HCT116 (cell line): ENCODE data around the gene HEMK1. TPM values are rescaled to one million over a fixed set of nuclear protein-coding genes. Genes with fewer than 3 reads are reported as not detected.

Experiments
- ATAC-seq: fragments of 200-7000 bp; cut with Tn5 transposase; 2 replicates; pipeline ENCODE4 v1.9.1; 2020; ENCODE audit warnings: mild to moderate bottlenecking, moderate library complexity
- BruUV-seq: library from RNA; stranded (reverse); fragments of 400-500 nt; replicated peaks from 2 replicates; lab custom pipeline; 2021; lab: Mats Ljungman, UMichigan
- CTCF ChIA-PET: fragments of 300-600 bp; sonication (Branson Sonifier 250); formaldehyde crosslinking; loops from one replicate; lab custom pipeline; 2021; ENCODE audit warnings: antibody characterized with exemption; lab: Charles Lee
- POLR2A ChIA-PET: fragments of 300-600, 350-600 bp; sonication (Branson Sonifier 250); formaldehyde crosslinking; loops from one replicate; lab custom pipeline; 2021; ENCODE audit warnings: antibody characterized with exemption; lab: Charles Lee
- RAD21 ChIA-PET, 2 experiments: fragments of 300-600 bp; sonication (Branson Sonifier 250); formaldehyde crosslinking; loops; one replicate each; lab custom pipeline; 2023; ENCODE audit warnings: low total read pairs in 2 of 2; ENCODE audit not compliant: uncharacterized antibody in 2 of 2, unreplicated experiment in 2 of 2, low non-redundant PET in 1 of 2; lab: Charles Lee
- DNase-seq: peaks from one replicate; pipeline ENCODE4 v3.0.0-alpha.2; 2010; ENCODE audit warnings: low read depth, low spot score
- H2AFZ ChIP-seq: fragments of 200-600 bp; shearing (Covaris generic), sonication (generic); 2 replicates; pipeline ENCODE4 v1.6.1; 2017; ENCODE audit warnings: low read depth, mixed run types, mixed read lengths, antibody characterized with exemption, low read length; ENCODE audit not compliant: poor library complexity, severe bottlenecking
- H3K27ac ChIP-seq: 2 replicates; pipeline ENCODE4 v1.5.1; 2012; ENCODE audit warnings: low read depth, low read length
- H3K27me3 ChIP-seq: fragments of 200-600 bp; sonication (generic); 2 replicates; pipeline ENCODE4 v1.6.1; 2016; ENCODE audit warnings: mixed run types, low read length, mixed read lengths; ENCODE audit not compliant: insufficient read depth
- H3K36me3 ChIP-seq, 2 experiments: fragments of 200-500 bp in 1 of 2; fragments of 200-600 bp in 1 of 2; sonication (Bioruptor generic) in 1 of 2; sonication (generic) in 1 of 2; 2 replicates each; pipeline versions ENCODE4 v1.5.1 to v1.6.1; 2014 to 2016; ENCODE audit warnings: low read length in 2 of 2, inconsistent platforms in 1 of 2, mixed read lengths in 1 of 2, mixed run types in 1 of 2; ENCODE audit not compliant: insufficient read depth in 2 of 2, control insufficient read depth in 1 of 2
- H3K4me1 ChIP-seq, 2 experiments: fragments of 200-600 bp in 1 of 2; sonication (generic) in 1 of 2; 2 replicates each; pipeline versions ENCODE4 v1.5.1 to v1.6.1; 2012 to 2017; ENCODE audit warnings: low read length in 2 of 2, inconsistent platforms in 1 of 2, mild to moderate bottlenecking in 1 of 2, mixed read lengths in 1 of 2, mixed run types in 1 of 2, moderate library complexity in 1 of 2; ENCODE audit not compliant: insufficient read depth in 2 of 2, control insufficient read depth in 1 of 2
- H3K4me2 ChIP-seq: fragments of 200-600 bp; sonication (generic); 2 replicates; pipeline ENCODE4 v1.6.1; 2017; ENCODE audit warnings: mixed run types, low read length, mixed read lengths
- H3K4me3 ChIP-seq, 2 experiments: fragments of 200-600 bp in 1 of 2; sonication (generic) in 1 of 2; replicated peaks in 1 of 2; 2 replicates each; pipeline ENCODE4 v1.5.1; 2011 to 2016; ENCODE audit warnings: low read length in 2 of 2, control low read depth in 1 of 2, low read depth in 1 of 2, mild to moderate bottlenecking in 1 of 2, mixed read lengths in 1 of 2, mixed run types in 1 of 2
- H3K79me2 ChIP-seq: fragments of 200-600 bp; sonication (generic); 2 replicates; pipeline ENCODE4 v1.6.1; 2017; ENCODE audit warnings: mild to moderate bottlenecking, mixed run types, low read length, moderate library complexity, mixed read lengths; ENCODE audit not compliant: insufficient read depth
- H3K9ac ChIP-seq: fragments of 200-600 bp; sonication (generic); 2 replicates; pipeline ENCODE4 v1.6.1; 2016; ENCODE audit warnings: low read length, mixed read lengths
- H3K9me2 ChIP-seq: fragments of 200-600 bp; sonication (generic), shearing (Covaris generic); 2 replicates; pipeline ENCODE4 v1.6.1; 2017; ENCODE audit warnings: mixed run types, mild to moderate bottlenecking, moderate library complexity; ENCODE audit not compliant: insufficient read depth
- H3K9me3 ChIP-seq, 2 experiments: fragments of 200-500 bp in 1 of 2; fragments of 200-600 bp in 1 of 2; sonication (Bioruptor generic) in 1 of 2; sonication (generic) in 1 of 2; 2 replicates each; pipeline ENCODE4 v1.6.1; 2014 to 2017; ENCODE audit warnings: low read length in 2 of 2, mixed read lengths in 2 of 2, inconsistent platforms in 1 of 2, low read depth in 1 of 2, mild to moderate bottlenecking in 1 of 2, mixed run types in 1 of 2, moderate library complexity in 1 of 2; ENCODE audit not compliant: control insufficient read depth in 1 of 2, insufficient read depth in 1 of 2
- H4K20me1 ChIP-seq: fragments of 200-600 bp; sonication (generic), shearing (Covaris generic); 2 replicates; pipeline ENCODE4 v1.6.1; 2017; ENCODE audit warnings: mixed run types, mild to moderate bottlenecking, moderate library complexity; ENCODE audit not compliant: insufficient read depth
- ATF3 ChIP-seq: IDR thresholded peaks from 2 replicates; pipeline ENCODE4 v1.6.1; 2012
- CBX3 ChIP-seq: IDR thresholded peaks from 2 replicates; pipeline ENCODE4 v1.6.1; 2012; ENCODE audit warnings: low read depth
- CTCF ChIP-seq, 3 experiments: fragments of 200-600 bp in 1 of 3; sonication (generic) in 1 of 3; IDR thresholded peaks in 2 of 3; conservative IDR thresholded peaks in 1 of 3; 2 replicates each; pipeline ENCODE4 v1.5.1; 2012 to 2017; ENCODE audit warnings: low read depth in 2 of 3, low read length in 2 of 3, antibody characterized with exemption in 1 of 3, borderline replicate concordance in 1 of 3, control low read depth in 1 of 3, mild to moderate bottlenecking in 1 of 3, mixed read lengths in 1 of 3, mixed run types in 1 of 3, moderate library complexity in 1 of 3; ENCODE audit not compliant: insufficient read depth in 1 of 3
- ELF1 ChIP-seq: IDR thresholded peaks from 2 replicates; pipeline ENCODE4 v1.6.1; 2012; ENCODE audit warnings: low read depth, borderline replicate concordance
- EZH2 ChIP-seq: fragments of 200-600 bp; sonication (generic); IDR thresholded peaks from 2 replicates; pipeline ENCODE4 v1.6.1; 2017; ENCODE audit warnings: antibody characterized with exemption, mixed run types
- EZH2phosphoT487 ChIP-seq: fragments of 200-600 bp; IDR thresholded peaks from 2 replicates; pipeline ENCODE4 v1.6.1; 2018; ENCODE audit warnings: antibody characterized with exemption, borderline replicate concordance
- FOSL1 ChIP-seq: IDR thresholded peaks from 2 replicates; pipeline ENCODE4 v1.6.1; 2012; ENCODE audit warnings: low read depth
- JUND ChIP-seq: IDR thresholded peaks from 2 replicates; pipeline ENCODE4 v1.6.1; 2012
- MAX ChIP-seq: IDR thresholded peaks from 2 replicates; pipeline ENCODE4 v1.6.1; 2012
- POLR2A ChIP-seq: IDR thresholded peaks from 2 replicates; pipeline ENCODE4 v1.7.0; 2011; ENCODE audit warnings: borderline replicate concordance; ENCODE audit not compliant: insufficient read depth, insufficient read length; ENCODE audit errors: extremely low read depth
- POLR2AphosphoS5 ChIP-seq: IDR thresholded peaks from 2 replicates; pipeline ENCODE4 v1.6.1; 2011; ENCODE audit warnings: mild to moderate bottlenecking, low read depth, low read length, moderate library complexity
- RAD21 ChIP-seq: IDR thresholded peaks from 2 replicates; pipeline ENCODE4 v1.6.1; 2012; ENCODE audit warnings: low read depth, mild to moderate bottlenecking
- REST ChIP-seq: IDR thresholded peaks from 2 replicates; pipeline ENCODE4 v1.6.1; 2012; ENCODE audit warnings: low read depth
- SIN3A ChIP-seq: IDR thresholded peaks from 2 replicates; pipeline ENCODE4 v1.6.1; 2012; ENCODE audit warnings: low read depth
- SP1 ChIP-seq: IDR thresholded peaks from 2 replicates; pipeline ENCODE4 v1.6.1; 2012; ENCODE audit warnings: low read depth
- SRF ChIP-seq: IDR thresholded peaks from 2 replicates; pipeline ENCODE4 v1.6.1; 2012; ENCODE audit warnings: low read depth
- ZFX ChIP-seq: fragments of 450-650 bp; IDR thresholded peaks from 2 replicates; pipeline ENCODE4 v1.6.1; 2017
- ZNF274 ChIP-seq: fragments of 200-500 bp; sonication (Bioruptor generic); IDR thresholded peaks from 2 replicates; pipeline ENCODE4 v1.6.1; 2014; ENCODE audit warnings: mild to moderate bottlenecking, low read depth, low read length, inconsistent platforms
- intact Hi-C: fragments of 100-400 bp; cut with micrococcal nuclease; formaldehyde crosslinking; loops from 2 replicates; pipeline ENCODE4 v1.10.0; 2022
- total RNA-seq: library from RNA; stranded (reverse); gene quantifications from one replicate; pipeline ENCODE4 v1.2.1, GENCODE V29; 2021; ENCODE audit not compliant: unreplicated experiment

Gene HEMK1
- total RNA-seq, 1 experiment from 2014 or later: 20.5 TPM

- H3K27me3 ChIP-seq: no peaks in the 10 kb centered on the region
- peak overlapping the region; percentile 12; the same call in 1 of the 2 replicates for H3K4me2 ChIP-seq
- H3K9me2 ChIP-seq: no peaks in the 10 kb centered on the region
- CTCF ChIA-PET: interaction anchor here (0.7 to 1.6 kb wide), 2 partner anchors 16 to 95 kb away, joined by 4 to 5 read pairs; no protein-coding TSS in a partner anchor
- no peak overlapping the region for H3K9ac ChIP-seq
- no peak overlapping the region for H3K4me3 ChIP-seq
- H3K79me2 ChIP-seq: peaks cover 70% of the 10 kb centered on the region
- no peaks in the 10 kb centered on the region for H3K9me3 ChIP-seq
- no peak overlapping the region for H3K27ac ChIP-seq
- RAD21 ChIA-PET: no interaction called here
- POLR2A ChIA-PET: no interaction called here
- intact Hi-C loops: no loop called here
- DNase-seq (no peak), ATAC-seq (no peak)
- no peaks in the 10 kb centered on the region; the same call in 1 of the 2 replicates for H4K20me1 ChIP-seq
- BruUV-seq: no TSS peak
- peaks cover 0 to 20% of the 10 kb centered on the region in 2 experiments; a peak in 1 of 4 replicates for H3K36me3 ChIP-seq
- peaks cover 12 to 48% of the 10 kb centered on the region in 2 experiments for H3K4me1 ChIP-seq
- H2AFZ ChIP-seq: no peak overlapping the region
- TF ChIP-seq EZH2 (no peak), ZNF274 (no peak), POLR2AphosphoS5 (no peak), JUND (no peak), ZFX (no peak), ELF1 (no peak), SIN3A (no peak), POLR2A (no peak), ATF3 (no peak), EZH2phosphoT487 (no peak), CBX3 (no peak), CTCF (IDR thresholded peaks at IDR 0.05 in 2 of 3, conservative IDR thresholded peaks at IDR 0.05 in 1 of 3; ENCODE audit: borderline replicate concordance in 1 of 3, insufficient read depth in 1 of 3, low read depth in 2 of 3, low read length in 2 of 3) (no peak), REST (no peak), FOSL1 (no peak), SRF (no peak), MAX (no peak), SP1 (no peak), RAD21 (no peak)
- TF ChIP-seq, all 23 proteins: peak for 0
These were observed 67.7 kb downstream of the HEMK1 start for GRCh38 chr3:50637011-50637410.
